Measurements from ENCODE around the gene KIF5C. TPM values are rescaled to one million over a fixed set of nuclear protein-coding genes. Genes with fewer than 3 reads are reported as not detected.

Gene KIF5C
- total RNA-seq = 0.49 TPM
- long read RNA-seq = 0 reads

DNA sequence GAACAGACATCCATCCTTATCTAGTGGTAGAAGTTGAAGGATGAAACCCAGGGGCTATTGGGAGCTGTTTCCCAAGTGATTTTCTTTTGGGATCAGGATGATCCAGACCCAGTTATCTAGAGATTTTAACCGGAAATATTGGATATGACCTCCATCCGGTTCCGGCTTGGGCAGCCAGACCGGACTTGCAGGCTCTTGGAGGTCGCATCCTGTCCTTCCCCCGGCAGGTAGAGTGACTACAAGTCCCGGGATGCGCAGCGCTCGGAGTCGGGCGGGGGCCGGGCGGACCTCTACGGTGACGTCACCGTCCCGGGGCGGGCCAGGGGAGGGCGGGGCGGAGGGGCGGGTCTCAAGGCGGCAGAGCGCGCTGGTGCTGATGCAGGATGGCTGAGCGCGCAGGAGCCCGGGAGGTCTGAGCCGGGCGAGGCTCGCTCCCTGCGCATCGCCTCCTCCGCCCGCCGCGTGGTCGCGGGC is at the start of gene KIF5C:
KIF5C (plus strand) TSS at position 360 of the 474 bp plus-strand sequence. CDS start 391 bp downstream, outside the sequence.
- no peak within 1 kb of the TSS for H3K27ac ChIP-seq
- peaks cover 13% of the 10 kb centered on the region for H3K4me1 ChIP-seq
- TF ChIP-seq, protein P1, sequence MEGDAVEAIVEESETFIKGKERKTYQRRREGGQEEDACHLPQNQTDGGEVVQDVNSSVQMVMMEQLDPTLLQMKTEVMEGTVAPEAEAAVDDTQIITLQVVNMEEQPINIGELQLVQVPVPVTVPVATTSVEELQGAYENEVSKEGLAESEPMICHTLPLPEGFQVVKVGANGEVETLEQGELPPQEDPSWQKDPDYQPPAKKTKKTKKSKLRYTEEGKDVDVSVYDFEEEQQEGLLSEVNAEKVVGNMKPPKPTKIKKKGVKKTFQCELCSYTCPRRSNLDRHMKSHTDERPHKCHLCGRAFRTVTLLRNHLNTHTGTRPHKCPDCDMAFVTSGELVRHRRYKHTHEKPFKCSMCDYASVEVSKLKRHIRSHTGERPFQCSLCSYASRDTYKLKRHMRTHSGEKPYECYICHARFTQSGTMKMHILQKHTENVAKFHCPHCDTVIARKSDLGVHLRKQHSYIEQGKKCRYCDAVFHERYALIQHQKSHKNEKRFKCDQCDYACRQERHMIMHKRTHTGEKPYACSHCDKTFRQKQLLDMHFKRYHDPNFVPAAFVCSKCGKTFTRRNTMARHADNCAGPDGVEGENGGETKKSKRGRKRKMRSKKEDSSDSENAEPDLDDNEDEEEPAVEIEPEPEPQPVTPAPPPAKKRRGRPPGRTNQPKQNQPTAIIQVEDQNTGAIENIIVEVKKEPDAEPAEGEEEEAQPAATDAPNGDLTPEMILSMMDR (IDR thresholded peaks at IDR 0.05) = no peak
- no peaks in the 10 kb centered on the region for H3K9me3 ChIP-seq
- no peaks in the 10 kb centered on the region for H3K36me3 ChIP-seq
- intact Hi-C loops (cut with DNase I) = no loop called here
- DNase-seq (peak; percentile 88), ATAC-seq (peak; percentile 90)
- H3K4me3 ChIP-seq = peak within 1 kb of the TSS; percentile 42
- H3K27me3 ChIP-seq = peaks cover 45% of the 10 kb centered on the region

DNA sequence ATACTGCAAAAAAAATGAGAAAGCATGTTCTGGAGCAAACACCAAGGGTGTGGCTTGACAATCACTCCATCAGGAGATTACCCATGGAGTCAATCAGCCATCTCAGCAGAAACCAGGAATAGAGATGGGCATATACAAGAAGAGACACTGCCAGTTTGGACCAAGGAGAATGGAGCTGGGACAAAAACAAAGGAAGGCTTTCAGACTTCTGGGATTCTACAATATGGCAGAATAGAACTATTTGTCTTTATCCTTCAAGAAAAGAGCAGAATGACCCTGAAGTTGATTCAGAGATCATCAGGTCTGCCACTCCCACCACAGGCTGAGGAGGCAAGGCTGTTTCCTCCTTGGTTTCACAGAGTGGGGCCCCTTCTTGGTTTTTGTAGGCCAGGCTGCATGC is 48.2 kb upstream of the KIF5C start:
- DNase-seq (no peak), ATAC-seq (no peak)
- Histone ChIP-seq H3K36me3 (no peaks in the 10 kb centered on the region), H3K27ac (no peak overlapping the region), H3K4me3 (no peak overlapping the region), H3K9me3 (no peaks in the 10 kb centered on the region), H3K27me3 (no peaks in the 10 kb centered on the region), H3K4me1 (no peaks in the 10 kb centered on the region)
- TF ChIP-seq, protein P1 (IDR thresholded peaks at IDR 0.05) = no peak
- intact Hi-C loops (cut with DNase I) = no loop called here

DNA sequence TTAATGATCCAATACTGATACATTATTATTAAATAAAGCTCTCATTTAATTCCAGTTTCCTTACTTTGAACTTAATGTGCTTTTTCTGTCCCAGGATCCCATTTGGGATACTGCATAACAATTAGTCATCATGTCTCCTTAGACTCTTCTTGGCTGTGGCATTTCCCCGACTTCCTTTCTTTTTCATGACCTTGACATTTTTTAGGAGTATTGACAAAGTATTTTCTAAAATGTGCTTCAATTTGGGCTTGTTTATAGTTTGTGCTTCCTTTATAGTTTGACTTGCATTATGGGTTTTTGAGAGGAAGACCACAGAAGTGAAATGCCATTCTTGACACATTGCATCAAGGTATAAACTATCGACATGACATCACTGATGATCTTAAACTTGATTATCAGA is 46.1 kb upstream of the KIF5C start:
- Histone ChIP-seq H3K4me1 (no peaks in the 10 kb centered on the region), H3K27me3 (no peaks in the 10 kb centered on the region), H3K27ac (no peak overlapping the region), H3K9me3 (no peaks in the 10 kb centered on the region), H3K4me3 (no peak overlapping the region), H3K36me3 (no peaks in the 10 kb centered on the region)
- DNase-seq (no peak), ATAC-seq (no peak)
- intact Hi-C loops (cut with DNase I) = no loop called here
- TF ChIP-seq, protein P1 (IDR thresholded peaks at IDR 0.05) = no peak

DNA sequence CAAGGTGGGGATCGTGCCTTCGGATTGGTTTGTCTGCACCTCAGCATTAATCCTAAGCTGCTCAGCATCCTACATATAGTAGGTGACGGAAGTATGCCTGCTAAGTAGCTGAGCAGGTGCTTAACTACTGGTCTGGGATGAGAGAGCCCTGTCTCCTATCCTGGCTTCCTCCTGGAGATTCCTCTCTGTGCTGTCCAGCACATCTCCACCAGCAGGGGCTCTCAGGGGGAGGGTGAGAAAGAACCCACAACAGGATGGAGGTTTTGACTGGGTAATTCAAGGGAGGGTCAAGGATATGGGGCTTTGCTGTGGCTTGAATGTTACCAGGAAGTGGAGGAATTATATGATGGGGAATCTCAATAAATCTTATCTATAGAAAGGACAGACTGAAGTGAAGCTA is 45.4 kb upstream of the KIF5C start:
- Histone ChIP-seq H3K27me3 (no peaks in the 10 kb centered on the region), H3K27ac (no peak overlapping the region), H3K4me1 (no peaks in the 10 kb centered on the region), H3K36me3 (no peaks in the 10 kb centered on the region), H3K4me3 (no peak overlapping the region), H3K9me3 (no peaks in the 10 kb centered on the region)
- intact Hi-C loops (cut with DNase I) = no loop called here
- TF ChIP-seq, protein P1 (IDR thresholded peaks at IDR 0.05) = no peak
- ATAC-seq = no peak
- DNase-seq = no peak

DNA sequence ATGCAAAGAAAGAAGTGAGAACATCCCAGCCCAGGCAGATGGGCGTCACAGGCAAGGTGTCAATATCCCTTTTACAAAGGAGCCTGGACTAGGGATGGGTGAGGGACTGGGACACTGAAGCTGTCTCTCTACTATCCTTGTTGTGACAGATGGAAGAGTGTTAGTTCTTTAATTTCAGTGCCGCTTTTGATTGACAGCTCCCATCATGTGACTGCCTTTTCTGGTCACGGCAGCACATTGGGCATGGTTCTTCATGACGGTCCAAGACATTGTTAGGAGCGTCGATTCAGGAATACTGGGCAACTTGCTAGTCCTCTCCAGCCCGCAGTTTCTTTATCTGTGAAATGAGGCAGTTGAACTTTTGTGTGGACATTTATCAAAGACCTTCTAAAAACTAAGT is 42.4 kb upstream of the KIF5C start:
- no peaks in the 10 kb centered on the region for H3K27me3 ChIP-seq
- TF ChIP-seq, protein P1 (IDR thresholded peaks at IDR 0.05) = no peak
- H3K9me3 ChIP-seq = no peaks in the 10 kb centered on the region
- H3K4me1 ChIP-seq = no peaks in the 10 kb centered on the region
- intact Hi-C loops (cut with DNase I) = no loop called here
- DNase-seq = no peak
- H3K4me3 ChIP-seq = no peak overlapping the region
- H3K27ac ChIP-seq = no peak overlapping the region
- H3K36me3 ChIP-seq = no peaks in the 10 kb centered on the region
- no peak for ATAC-seq

DNA sequence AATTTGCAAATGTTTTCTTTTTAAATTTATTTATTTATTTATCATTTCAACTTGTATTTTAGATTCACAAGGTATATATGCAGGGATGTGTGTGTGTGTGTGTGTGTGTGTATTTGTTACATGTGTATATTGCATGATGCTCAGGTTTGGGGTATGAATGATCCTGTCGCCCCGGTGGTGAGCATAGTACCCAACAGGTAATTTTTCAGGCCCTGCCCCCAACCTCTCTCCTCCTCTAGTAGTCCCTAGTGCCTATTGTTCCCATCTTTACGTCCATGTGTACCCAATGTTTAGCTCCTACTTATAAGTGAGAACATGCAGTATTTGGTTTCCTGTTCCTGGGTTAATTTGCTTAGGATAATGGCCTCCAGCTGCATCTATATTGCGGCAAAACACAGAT is 33.0 kb upstream of the KIF5C start:
- intact Hi-C loops (cut with DNase I) = no loop called here
- Histone ChIP-seq H3K27me3 (no peaks in the 10 kb centered on the region), H3K27ac (no peak overlapping the region), H3K9me3 (no peaks in the 10 kb centered on the region), H3K4me1 (no peaks in the 10 kb centered on the region), H3K36me3 (no peaks in the 10 kb centered on the region), H3K4me3 (no peak overlapping the region)
- TF ChIP-seq, protein P1 (IDR thresholded peaks at IDR 0.05) = no peak
- ATAC-seq = no peak
- DNase-seq = no peak
